ENCODE data around the gene CREB3L2. TPM values are rescaled to one million over a fixed set of nuclear protein-coding genes. Genes with fewer than 3 reads are reported as not detected.
A peak's percentile ranks its signal among the peaks of the same experiment; 100 is the strongest.

Gene CREB3L2
- total and polyA plus RNA-seq, 2 of the 8 experiments (the other 6 are each of a cell fraction or from before 2014, with no cell fraction given): 14.4 to 48.3 TPM

- TF ChIP-seq TAF7 (optimal IDR thresholded peaks at IDR 0.05; ENCODE audit: borderline replicate concordance, low read depth, low read length): no peak
- TF ChIP-seq SIN3A (conservative IDR thresholded peaks at IDR 0.05 in 1 of 2, IDR thresholded peaks at IDR 0.05 in 1 of 2; ENCODE audit: low read depth in 1 of 2, low read length in 2 of 2): no peak
- peak; percentile 37 for TF ChIP-seq EZH2 (IDR thresholded peaks at IDR 0.05; ENCODE audit: low read depth, low read length, severe bottlenecking)
- TF ChIP-seq SUZ12 (IDR thresholded peaks at IDR 0.05; ENCODE audit: low read length): peak; percentile 67
- TF ChIP-seq ZNF274 (IDR thresholded peaks at IDR 0.05; ENCODE audit: borderline replicate concordance, extremely low read depth, low read length): no peak
- H3K9ac ChIP-seq (replicated peaks in 1 of 4; ENCODE audit: extremely low read depth in 1 of 4, low read depth in 3 of 4, low read length in 3 of 4): no peak overlapping the region
- H4K5ac ChIP-seq (ENCODE audit: insufficient read length, low read depth, low read length): no peak overlapping the region
- H2AFZ ChIP-seq (ENCODE audit: low read length): peak overlapping the region; percentile 61
- H4K20me1 ChIP-seq (replicated peaks in 1 of 2; ENCODE audit: control insufficient read depth in 1 of 2, insufficient read depth in 2 of 2, low read length in 2 of 2): peaks cover 0 to 2% of the 10 kb centered on the region in 2 experiments
- H3K9me3 ChIP-seq (ENCODE audit: insufficient read depth in 2 of 2, low read depth in 1 of 2, low read length in 1 of 2): no peaks in the 10 kb centered on the region
- CTCF ChIA-PET (ENCODE audit: partially characterized antibody): interaction anchor here (0.8 to 7.1 kb wide), 3 partner anchors 43 to 191 kb away, joined by 3 to 31 read pairs (median 3); no protein-coding TSS in a partner anchor
- peak overlapping the region; percentile 32 to 63 (median 43); a peak in 7 of 8 replicates for H3K4me3 ChIP-seq (ENCODE audit: extremely low read depth in 1 of 4, insufficient read depth in 2 of 4, low read depth in 3 of 4, low read length in 4 of 4)
- H3K79me1 ChIP-seq (ENCODE audit: low read depth, low read length): no peaks in the 10 kb centered on the region
- no peak overlapping the region for H3K4ac ChIP-seq (replicated peaks; ENCODE audit: insufficient read length, low read depth, low read length)
- no peak overlapping the region for H3K23ac ChIP-seq (ENCODE audit: insufficient read length)
- H2BK120ac ChIP-seq (replicated peaks; ENCODE audit: low read depth, low read length): no peak overlapping the region
- H3K27ac ChIP-seq (ENCODE audit: low read depth, low read length): no peak overlapping the region
- DNase-seq (ENCODE audit: low read depth in 1 of 2, low spot score in 2 of 2): no peak
- POLR2A ChIA-PET (ENCODE audit: partially characterized antibody): no interaction called here
- H3K18ac ChIP-seq (ENCODE audit: extremely low read depth, low read length): peak overlapping the region; percentile 88; the same call in 1 of the 2 replicates
- H3K4me1 ChIP-seq (replicated peaks in 1 of 4; ENCODE audit: control insufficient read depth in 3 of 4, insufficient read depth in 4 of 4, low read length in 3 of 4): peaks cover 2 to 10% (median 8%) of the 10 kb centered on the region in 4 experiments; a peak in 6 of 7 replicates
- no peak overlapping the region for H2BK20ac ChIP-seq (ENCODE audit: low read length)
- no peak overlapping the region for H2BK12ac ChIP-seq (ENCODE audit: low read depth, low read length)
- peak overlapping the region; percentile 76 to 81 for H3K4me2 ChIP-seq (ENCODE audit: insufficient read depth in 1 of 2, low read depth in 2 of 2, low read length in 2 of 2)
- H3K23me2 ChIP-seq (ENCODE audit: low read depth, low read length): peaks cover 7% of the 10 kb centered on the region
- 35% methylated on average over 18 of the region's 18 CpGs; no CpG with 5 or more reads in 1 of the 2 experiments for WGBS, 2 experiments (ENCODE audit: extremely low coverage in 1 of 2, insufficient coverage in 1 of 2, insufficient read length in 1 of 2, insufficient replicate concordance in 2 of 2, low coverage in 1 of 2, low lambda C conversion rate in 2 of 2, missing lambda C conversion rate in 1 of 2)
- no peak overlapping the region for H3K14ac ChIP-seq (ENCODE audit: insufficient read length)
- no peak overlapping the region for H4K8ac ChIP-seq (ENCODE audit: extremely low read depth, insufficient read depth, low read length)
- H3K79me2 ChIP-seq (ENCODE audit: control insufficient read depth in 1 of 2, insufficient read depth in 2 of 2, low read length in 2 of 2): no peaks in the 10 kb centered on the region; a peak in 1 of 4 replicates
- no peak overlapping the region for H4K91ac ChIP-seq (replicated peaks; ENCODE audit: insufficient read length, low read length)
- FAIRE-seq: no peak
- H3K36me3 ChIP-seq (ENCODE audit: control insufficient read depth in 2 of 4, insufficient read depth in 4 of 4, low read length in 3 of 4): no peaks in the 10 kb centered on the region
- H2AK5ac ChIP-seq (ENCODE audit: low read depth, low read length): no peak overlapping the region
- no peak overlapping the region for H3K56ac ChIP-seq (replicated peaks; ENCODE audit: insufficient read length, low read depth, low read length)
- no peak overlapping the region for H2BK5ac ChIP-seq (ENCODE audit: low read depth, low read length)
- no peak overlapping the region for H2BK15ac ChIP-seq (ENCODE audit: low read length)
- H3K27me3 ChIP-seq (replicated peaks in 1 of 4; ENCODE audit: control insufficient read depth in 3 of 4, extremely low read depth in 1 of 4, insufficient read depth in 3 of 4, low read length in 3 of 4): peaks cover 24 to 46% (median 37%) of the 10 kb centered on the region in 4 experiments
Measured at GRCh38 chr7:137847568-137848050, 154.3 kb downstream of the CREB3L2 start.
